HCT116 (cell line): Measurements from ENCODE around the gene TNNI3. TPM values are rescaled to one million over a fixed set of nuclear protein-coding genes. Genes with fewer than 3 reads are reported as not detected.

Experiments
- ATAC-seq: fragments of 200-7000 bp; cut with Tn5 transposase; 2 replicates; pipeline ENCODE4 v1.9.1; 2020; ENCODE audit warnings: mild to moderate bottlenecking, moderate library complexity
- BruUV-seq: library from RNA; stranded (reverse); fragments of 400-500 nt; replicated peaks from 2 replicates; lab custom pipeline; 2021; lab: Mats Ljungman, UMichigan
- CTCF ChIA-PET: fragments of 300-600 bp; sonication (Branson Sonifier 250); formaldehyde crosslinking; loops from one replicate; lab custom pipeline; 2021; ENCODE audit warnings: antibody characterized with exemption; lab: Charles Lee
- POLR2A ChIA-PET: fragments of 300-600, 350-600 bp; sonication (Branson Sonifier 250); formaldehyde crosslinking; loops from one replicate; lab custom pipeline; 2021; ENCODE audit warnings: antibody characterized with exemption; lab: Charles Lee
- RAD21 ChIA-PET, 2 experiments: fragments of 300-600 bp; sonication (Branson Sonifier 250); formaldehyde crosslinking; loops; one replicate each; lab custom pipeline; 2023; ENCODE audit warnings: low total read pairs in 2 of 2; ENCODE audit not compliant: uncharacterized antibody in 2 of 2, unreplicated experiment in 2 of 2, low non-redundant PET in 1 of 2; lab: Charles Lee
- DNase-seq: peaks from one replicate; pipeline ENCODE4 v3.0.0-alpha.2; 2010; ENCODE audit warnings: low read depth, low spot score
- H2AFZ ChIP-seq: fragments of 200-600 bp; shearing (Covaris generic), sonication (generic); 2 replicates; pipeline ENCODE4 v1.6.1; 2017; ENCODE audit warnings: low read depth, mixed run types, mixed read lengths, antibody characterized with exemption, low read length; ENCODE audit not compliant: poor library complexity, severe bottlenecking
- H3K27ac ChIP-seq: 2 replicates; pipeline ENCODE4 v1.5.1; 2012; ENCODE audit warnings: low read depth, low read length
- H3K27me3 ChIP-seq: fragments of 200-600 bp; sonication (generic); 2 replicates; pipeline ENCODE4 v1.6.1; 2016; ENCODE audit warnings: mixed run types, low read length, mixed read lengths; ENCODE audit not compliant: insufficient read depth
- H3K36me3 ChIP-seq, 2 experiments: fragments of 200-500 bp in 1 of 2; fragments of 200-600 bp in 1 of 2; sonication (Bioruptor generic) in 1 of 2; sonication (generic) in 1 of 2; 2 replicates each; pipeline versions ENCODE4 v1.5.1 to v1.6.1; 2014 to 2016; ENCODE audit warnings: low read length in 2 of 2, inconsistent platforms in 1 of 2, mixed read lengths in 1 of 2, mixed run types in 1 of 2; ENCODE audit not compliant: insufficient read depth in 2 of 2, control insufficient read depth in 1 of 2
- H3K4me1 ChIP-seq, 2 experiments: fragments of 200-600 bp in 1 of 2; sonication (generic) in 1 of 2; 2 replicates each; pipeline versions ENCODE4 v1.5.1 to v1.6.1; 2012 to 2017; ENCODE audit warnings: low read length in 2 of 2, inconsistent platforms in 1 of 2, mild to moderate bottlenecking in 1 of 2, mixed read lengths in 1 of 2, mixed run types in 1 of 2, moderate library complexity in 1 of 2; ENCODE audit not compliant: insufficient read depth in 2 of 2, control insufficient read depth in 1 of 2
- H3K4me2 ChIP-seq: fragments of 200-600 bp; sonication (generic); 2 replicates; pipeline ENCODE4 v1.6.1; 2017; ENCODE audit warnings: mixed run types, low read length, mixed read lengths
- H3K4me3 ChIP-seq, 2 experiments: fragments of 200-600 bp in 1 of 2; sonication (generic) in 1 of 2; replicated peaks in 1 of 2; 2 replicates each; pipeline ENCODE4 v1.5.1; 2011 to 2016; ENCODE audit warnings: low read length in 2 of 2, control low read depth in 1 of 2, low read depth in 1 of 2, mild to moderate bottlenecking in 1 of 2, mixed read lengths in 1 of 2, mixed run types in 1 of 2
- H3K79me2 ChIP-seq: fragments of 200-600 bp; sonication (generic); 2 replicates; pipeline ENCODE4 v1.6.1; 2017; ENCODE audit warnings: mild to moderate bottlenecking, mixed run types, low read length, moderate library complexity, mixed read lengths; ENCODE audit not compliant: insufficient read depth
- H3K9ac ChIP-seq: fragments of 200-600 bp; sonication (generic); 2 replicates; pipeline ENCODE4 v1.6.1; 2016; ENCODE audit warnings: low read length, mixed read lengths
- H3K9me2 ChIP-seq: fragments of 200-600 bp; sonication (generic), shearing (Covaris generic); 2 replicates; pipeline ENCODE4 v1.6.1; 2017; ENCODE audit warnings: mixed run types, mild to moderate bottlenecking, moderate library complexity; ENCODE audit not compliant: insufficient read depth
- H3K9me3 ChIP-seq, 2 experiments: fragments of 200-500 bp in 1 of 2; fragments of 200-600 bp in 1 of 2; sonication (Bioruptor generic) in 1 of 2; sonication (generic) in 1 of 2; 2 replicates each; pipeline ENCODE4 v1.6.1; 2014 to 2017; ENCODE audit warnings: low read length in 2 of 2, mixed read lengths in 2 of 2, inconsistent platforms in 1 of 2, low read depth in 1 of 2, mild to moderate bottlenecking in 1 of 2, mixed run types in 1 of 2, moderate library complexity in 1 of 2; ENCODE audit not compliant: control insufficient read depth in 1 of 2, insufficient read depth in 1 of 2
- H4K20me1 ChIP-seq: fragments of 200-600 bp; sonication (generic), shearing (Covaris generic); 2 replicates; pipeline ENCODE4 v1.6.1; 2017; ENCODE audit warnings: mixed run types, mild to moderate bottlenecking, moderate library complexity; ENCODE audit not compliant: insufficient read depth
- CBX3 ChIP-seq: IDR thresholded peaks from 2 replicates; pipeline ENCODE4 v1.6.1; 2012; ENCODE audit warnings: low read depth
- EGR1 ChIP-seq: IDR thresholded peaks from 2 replicates; pipeline ENCODE4 v1.6.1; 2012; ENCODE audit warnings: low read depth
- EZH2 ChIP-seq: fragments of 200-600 bp; sonication (generic); IDR thresholded peaks from 2 replicates; pipeline ENCODE4 v1.6.1; 2017; ENCODE audit warnings: antibody characterized with exemption, mixed run types
- EZH2phosphoT487 ChIP-seq: fragments of 200-600 bp; IDR thresholded peaks from 2 replicates; pipeline ENCODE4 v1.6.1; 2018; ENCODE audit warnings: antibody characterized with exemption, borderline replicate concordance
- POLR2A ChIP-seq: IDR thresholded peaks from 2 replicates; pipeline ENCODE4 v1.7.0; 2011; ENCODE audit warnings: borderline replicate concordance; ENCODE audit not compliant: insufficient read depth, insufficient read length; ENCODE audit errors: extremely low read depth
- POLR2AphosphoS5 ChIP-seq: IDR thresholded peaks from 2 replicates; pipeline ENCODE4 v1.6.1; 2011; ENCODE audit warnings: mild to moderate bottlenecking, low read depth, low read length, moderate library complexity
- RAD21 ChIP-seq: IDR thresholded peaks from 2 replicates; pipeline ENCODE4 v1.6.1; 2012; ENCODE audit warnings: low read depth, mild to moderate bottlenecking
- SIN3A ChIP-seq: IDR thresholded peaks from 2 replicates; pipeline ENCODE4 v1.6.1; 2012; ENCODE audit warnings: low read depth
- SP1 ChIP-seq: IDR thresholded peaks from 2 replicates; pipeline ENCODE4 v1.6.1; 2012; ENCODE audit warnings: low read depth
- YY1 ChIP-seq: IDR thresholded peaks from 2 replicates; pipeline ENCODE4 v1.6.1; 2011; ENCODE audit warnings: low read length, low read depth, moderate library complexity, mild to moderate bottlenecking; ENCODE audit not compliant: insufficient replicate concordance; ENCODE audit errors: extremely low read depth
- ZFX ChIP-seq: fragments of 450-650 bp; IDR thresholded peaks from 2 replicates; pipeline ENCODE4 v1.6.1; 2017
- ZNF274 ChIP-seq: fragments of 200-500 bp; sonication (Bioruptor generic); IDR thresholded peaks from 2 replicates; pipeline ENCODE4 v1.6.1; 2014; ENCODE audit warnings: mild to moderate bottlenecking, low read depth, low read length, inconsistent platforms
- intact Hi-C: fragments of 100-400 bp; cut with micrococcal nuclease; formaldehyde crosslinking; loops from 2 replicates; pipeline ENCODE4 v1.10.0; 2022
- total RNA-seq: library from RNA; stranded (reverse); gene quantifications from one replicate; pipeline ENCODE4 v1.2.1, GENCODE V29; 2021; ENCODE audit not compliant: unreplicated experiment
- TF ChIP-seq, protein P1 (sequence below): IDR thresholded peaks from 2 replicates; pipeline ENCODE4 v1.6.1; 2012; ENCODE audit warnings: low read depth
- TF ChIP-seq, protein P2 (sequence below): IDR thresholded peaks from 2 replicates; pipeline ENCODE4 v1.6.1; 2012
- TF ChIP-seq, protein P3 (sequence below): IDR thresholded peaks from 2 replicates; pipeline ENCODE4 v1.6.1; 2011; ENCODE audit warnings: mild to moderate bottlenecking, low read length, moderate library complexity; ENCODE audit not compliant: insufficient replicate concordance; ENCODE audit errors: extremely low read depth
- TF ChIP-seq, protein P4 (sequence below), 3 experiments: fragments of 200-600 bp in 1 of 3; sonication (generic) in 1 of 3; IDR thresholded peaks in 2 of 3; conservative IDR thresholded peaks in 1 of 3; 2 replicates each; pipeline ENCODE4 v1.5.1; 2012 to 2017; ENCODE audit warnings: low read depth in 2 of 3, low read length in 2 of 3, antibody characterized with exemption in 1 of 3, borderline replicate concordance in 1 of 3, control low read depth in 1 of 3, mild to moderate bottlenecking in 1 of 3, mixed read lengths in 1 of 3, mixed run types in 1 of 3, moderate library complexity in 1 of 3; ENCODE audit not compliant: insufficient read depth in 1 of 3

The TNNI3 gene
- total RNA-seq, 1 experiment from 2014 or later, result 42.1 TPM

DNA sequence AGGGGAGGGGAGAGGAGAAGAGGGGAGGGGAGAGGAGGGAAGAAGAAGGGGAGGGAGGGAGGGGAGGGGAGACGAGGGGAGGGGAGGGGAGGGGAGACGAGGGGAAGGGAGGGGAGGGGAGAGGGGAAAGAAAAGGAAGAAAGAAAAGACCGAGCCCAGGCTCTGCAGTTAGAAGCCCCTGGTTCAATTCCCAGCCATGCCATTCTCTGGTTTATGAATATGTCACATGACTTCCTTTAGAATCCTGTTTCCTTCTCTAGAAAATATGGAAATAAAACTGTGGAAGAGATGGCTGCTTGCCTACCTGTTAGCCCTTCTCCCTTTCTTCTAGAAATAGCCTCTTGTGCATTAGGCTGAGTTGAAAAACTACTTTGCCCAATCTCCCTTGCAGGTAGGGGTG, 22.8 kb downstream of the TNNI3 start (continued):
- TF ChIP-seq, protein P1, sequence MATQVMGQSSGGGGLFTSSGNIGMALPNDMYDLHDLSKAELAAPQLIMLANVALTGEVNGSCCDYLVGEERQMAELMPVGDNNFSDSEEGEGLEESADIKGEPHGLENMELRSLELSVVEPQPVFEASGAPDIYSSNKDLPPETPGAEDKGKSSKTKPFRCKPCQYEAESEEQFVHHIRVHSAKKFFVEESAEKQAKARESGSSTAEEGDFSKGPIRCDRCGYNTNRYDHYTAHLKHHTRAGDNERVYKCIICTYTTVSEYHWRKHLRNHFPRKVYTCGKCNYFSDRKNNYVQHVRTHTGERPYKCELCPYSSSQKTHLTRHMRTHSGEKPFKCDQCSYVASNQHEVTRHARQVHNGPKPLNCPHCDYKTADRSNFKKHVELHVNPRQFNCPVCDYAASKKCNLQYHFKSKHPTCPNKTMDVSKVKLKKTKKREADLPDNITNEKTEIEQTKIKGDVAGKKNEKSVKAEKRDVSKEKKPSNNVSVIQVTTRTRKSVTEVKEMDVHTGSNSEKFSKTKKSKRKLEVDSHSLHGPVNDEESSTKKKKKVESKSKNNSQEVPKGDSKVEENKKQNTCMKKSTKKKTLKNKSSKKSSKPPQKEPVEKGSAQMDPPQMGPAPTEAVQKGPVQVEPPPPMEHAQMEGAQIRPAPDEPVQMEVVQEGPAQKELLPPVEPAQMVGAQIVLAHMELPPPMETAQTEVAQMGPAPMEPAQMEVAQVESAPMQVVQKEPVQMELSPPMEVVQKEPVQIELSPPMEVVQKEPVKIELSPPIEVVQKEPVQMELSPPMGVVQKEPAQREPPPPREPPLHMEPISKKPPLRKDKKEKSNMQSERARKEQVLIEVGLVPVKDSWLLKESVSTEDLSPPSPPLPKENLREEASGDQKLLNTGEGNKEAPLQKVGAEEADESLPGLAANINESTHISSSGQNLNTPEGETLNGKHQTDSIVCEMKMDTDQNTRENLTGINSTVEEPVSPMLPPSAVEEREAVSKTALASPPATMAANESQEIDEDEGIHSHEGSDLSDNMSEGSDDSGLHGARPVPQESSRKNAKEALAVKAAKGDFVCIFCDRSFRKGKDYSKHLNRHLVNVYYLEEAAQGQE, result no peak
- TF ChIP-seq SP1, result no peak
- TF ChIP-seq, protein P2, sequence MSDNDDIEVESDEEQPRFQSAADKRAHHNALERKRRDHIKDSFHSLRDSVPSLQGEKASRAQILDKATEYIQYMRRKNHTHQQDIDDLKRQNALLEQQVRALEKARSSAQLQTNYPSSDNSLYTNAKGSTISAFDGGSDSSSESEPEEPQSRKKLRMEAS, result no peak
- TF ChIP-seq, protein P3, sequence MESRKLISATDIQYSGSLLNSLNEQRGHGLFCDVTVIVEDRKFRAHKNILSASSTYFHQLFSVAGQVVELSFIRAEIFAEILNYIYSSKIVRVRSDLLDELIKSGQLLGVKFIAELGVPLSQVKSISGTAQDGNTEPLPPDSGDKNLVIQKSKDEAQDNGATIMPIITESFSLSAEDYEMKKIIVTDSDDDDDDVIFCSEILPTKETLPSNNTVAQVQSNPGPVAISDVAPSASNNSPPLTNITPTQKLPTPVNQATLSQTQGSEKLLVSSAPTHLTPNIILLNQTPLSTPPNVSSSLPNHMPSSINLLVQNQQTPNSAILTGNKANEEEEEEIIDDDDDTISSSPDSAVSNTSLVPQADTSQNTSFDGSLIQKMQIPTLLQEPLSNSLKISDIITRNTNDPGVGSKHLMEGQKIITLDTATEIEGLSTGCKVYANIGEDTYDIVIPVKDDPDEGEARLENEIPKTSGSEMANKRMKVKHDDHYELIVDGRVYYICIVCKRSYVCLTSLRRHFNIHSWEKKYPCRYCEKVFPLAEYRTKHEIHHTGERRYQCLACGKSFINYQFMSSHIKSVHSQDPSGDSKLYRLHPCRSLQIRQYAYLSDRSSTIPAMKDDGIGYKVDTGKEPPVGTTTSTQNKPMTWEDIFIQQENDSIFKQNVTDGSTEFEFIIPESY, result no peak
- TF ChIP-seq EZH2, result no peak
- TF ChIP-seq, all 23 proteins: peak for 0

DNA sequence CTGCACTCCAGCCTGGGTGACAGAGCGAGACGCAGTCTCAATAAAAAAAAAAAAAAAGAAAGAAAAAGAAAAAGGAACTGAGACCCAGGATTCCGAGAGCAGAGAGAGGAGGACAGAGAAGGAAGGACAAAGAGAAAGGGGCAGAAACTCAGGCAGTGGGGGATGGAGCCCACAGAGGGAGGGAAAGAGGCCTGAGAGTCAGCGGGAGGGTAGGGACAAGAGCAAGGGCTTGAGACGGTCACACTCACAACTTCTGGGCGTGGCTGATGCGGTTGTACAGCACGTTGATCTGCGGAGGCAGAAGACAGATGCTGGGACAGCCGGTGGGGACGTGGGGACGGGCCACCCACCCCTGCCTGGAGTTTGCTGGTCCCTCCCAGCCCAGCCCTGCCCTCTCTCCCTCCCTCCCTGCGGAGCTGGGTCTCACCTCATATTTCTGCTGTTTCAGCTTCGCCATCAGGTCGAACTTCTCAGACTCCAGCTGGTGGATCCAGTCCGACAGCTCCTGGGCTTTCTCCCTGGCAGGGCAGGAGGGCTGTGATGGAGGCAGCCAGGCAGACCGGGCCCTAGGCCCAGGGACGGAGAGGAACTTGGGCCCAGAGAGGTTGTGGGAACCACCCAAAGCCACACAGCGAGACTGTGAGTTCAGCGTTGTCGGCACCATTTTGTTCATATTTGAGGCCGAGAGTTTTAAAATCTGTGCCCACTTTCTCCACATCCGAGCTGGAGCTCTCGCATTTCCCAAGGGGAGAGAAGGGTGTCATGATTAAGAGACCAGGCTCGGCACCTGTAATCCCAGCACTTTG, 23.7 kb downstream of the TNNI3 start:
- Histone ChIP-seq H3K4me3 (no peak overlapping the region), H3K4me2 (no peak overlapping the region), H3K9me2 (no peaks in the 10 kb centered on the region), H3K27me3 (no peaks in the 10 kb centered on the region), H3K79me2 (no peaks in the 10 kb centered on the region), H4K20me1 (no peaks in the 10 kb centered on the region), H3K9me3 (no peaks in the 10 kb centered on the region), H3K36me3 (peaks cover 0 to 13% of the 10 kb centered on the region in 2 experiments; a peak in 2 of 4 replicates), H2AFZ (no peak overlapping the region), H3K9ac (no peak overlapping the region), H3K4me1 (0 out of 4 replicates have a peak, but pooled peaks cover 0 to 3% of the 10 kb centered on the region in 2 experiments), H3K27ac (no peak overlapping the region)
- POLR2A ChIA-PET, result interaction anchor here (0.6 kb wide), 1 partner anchor 13 kb away, joined by 4 read pairs; no protein-coding TSS in a partner anchor
- ATAC-seq (no peak), DNase-seq (no peak)
- intact Hi-C loops, result no loop called here
- CTCF ChIA-PET, result no interaction called here
- RAD21 ChIA-PET, result no interaction called here
- BruUV-seq, result no TSS peak
- TF ChIP-seq POLR2AphosphoS5 (no peak), YY1 (no peak), POLR2A (no peak), ZNF274 (no peak), ZFX (no peak), CBX3 (no peak), RAD21 (no peak), EZH2phosphoT487 (no peak), EGR1 (no peak), SIN3A (no peak)
- TF ChIP-seq, protein P4, sequence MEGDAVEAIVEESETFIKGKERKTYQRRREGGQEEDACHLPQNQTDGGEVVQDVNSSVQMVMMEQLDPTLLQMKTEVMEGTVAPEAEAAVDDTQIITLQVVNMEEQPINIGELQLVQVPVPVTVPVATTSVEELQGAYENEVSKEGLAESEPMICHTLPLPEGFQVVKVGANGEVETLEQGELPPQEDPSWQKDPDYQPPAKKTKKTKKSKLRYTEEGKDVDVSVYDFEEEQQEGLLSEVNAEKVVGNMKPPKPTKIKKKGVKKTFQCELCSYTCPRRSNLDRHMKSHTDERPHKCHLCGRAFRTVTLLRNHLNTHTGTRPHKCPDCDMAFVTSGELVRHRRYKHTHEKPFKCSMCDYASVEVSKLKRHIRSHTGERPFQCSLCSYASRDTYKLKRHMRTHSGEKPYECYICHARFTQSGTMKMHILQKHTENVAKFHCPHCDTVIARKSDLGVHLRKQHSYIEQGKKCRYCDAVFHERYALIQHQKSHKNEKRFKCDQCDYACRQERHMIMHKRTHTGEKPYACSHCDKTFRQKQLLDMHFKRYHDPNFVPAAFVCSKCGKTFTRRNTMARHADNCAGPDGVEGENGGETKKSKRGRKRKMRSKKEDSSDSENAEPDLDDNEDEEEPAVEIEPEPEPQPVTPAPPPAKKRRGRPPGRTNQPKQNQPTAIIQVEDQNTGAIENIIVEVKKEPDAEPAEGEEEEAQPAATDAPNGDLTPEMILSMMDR (IDR thresholded peaks at IDR 0.05 in 2 of 3, conservative IDR thresholded peaks at IDR 0.05 in 1 of 3; ENCODE audit: borderline replicate concordance in 1 of 3, insufficient read depth in 1 of 3, low read depth in 2 of 3, low read length in 2 of 3), result no peak
